Muscle layer of colon (tissue), 2 donors: Measurements from ENCODE around the gene SOX8.
A peak's percentile ranks its signal among the peaks of the same experiment; 100 is the strongest.

Experiments
- H3K27ac ChIP-seq: one replicate; pipeline ENCODE4 v1.7.0; 2013; ENCODE audit warnings: low read depth, mild to moderate bottlenecking, low read length, moderate library complexity
- H3K27me3 ChIP-seq, 2 donors: one replicate each; pipeline ENCODE4 v1.7.0; 2013; ENCODE audit warnings: low read length in 2 of 2, mild to moderate bottlenecking in 2 of 2; ENCODE audit not compliant: insufficient read depth in 2 of 2, control insufficient read depth in 1 of 2
- H3K36me3 ChIP-seq: one replicate; pipeline ENCODE4 v1.7.0; 2013; ENCODE audit warnings: mild to moderate bottlenecking, low read length; ENCODE audit not compliant: insufficient read depth
- H3K4me1 ChIP-seq: one replicate; pipeline ENCODE4 v1.7.0; 2013; ENCODE audit warnings: mild to moderate bottlenecking, low read length; ENCODE audit not compliant: insufficient read depth
- H3K4me3 ChIP-seq, 2 donors: one replicate each; pipeline ENCODE4 v1.7.0; 2013; ENCODE audit warnings: low read length in 2 of 2, low read depth in 1 of 2, mild to moderate bottlenecking in 1 of 2, moderate library complexity in 1 of 2
- H3K9ac ChIP-seq: one replicate; pipeline ENCODE4 v1.7.0; 2013; ENCODE audit warnings: low read length
- H3K9me3 ChIP-seq: one replicate; pipeline ENCODE4 v1.7.0; 2013; ENCODE audit warnings: mild to moderate bottlenecking, low read length
- donor health status: abdominal sarcoma.
- donor health status: Adenocarcinoma of cecum.

SOX8 gene

GRCh38 chr16:976389-976931 lies 5.1 kb upstream of the SOX8 start:
- Histone ChIP-seq H3K4me1 (no peaks in the 10 kb centered on the region), H3K27me3 (peaks cover 0 to 27% of the 10 kb centered on the region in 2 donors), H3K9ac (no peak overlapping the region), H3K4me3 (no peak overlapping the region), H3K36me3 (no peaks in the 10 kb centered on the region), H3K27ac (no peak overlapping the region), H3K9me3 (no peaks in the 10 kb centered on the region)

DNA sequence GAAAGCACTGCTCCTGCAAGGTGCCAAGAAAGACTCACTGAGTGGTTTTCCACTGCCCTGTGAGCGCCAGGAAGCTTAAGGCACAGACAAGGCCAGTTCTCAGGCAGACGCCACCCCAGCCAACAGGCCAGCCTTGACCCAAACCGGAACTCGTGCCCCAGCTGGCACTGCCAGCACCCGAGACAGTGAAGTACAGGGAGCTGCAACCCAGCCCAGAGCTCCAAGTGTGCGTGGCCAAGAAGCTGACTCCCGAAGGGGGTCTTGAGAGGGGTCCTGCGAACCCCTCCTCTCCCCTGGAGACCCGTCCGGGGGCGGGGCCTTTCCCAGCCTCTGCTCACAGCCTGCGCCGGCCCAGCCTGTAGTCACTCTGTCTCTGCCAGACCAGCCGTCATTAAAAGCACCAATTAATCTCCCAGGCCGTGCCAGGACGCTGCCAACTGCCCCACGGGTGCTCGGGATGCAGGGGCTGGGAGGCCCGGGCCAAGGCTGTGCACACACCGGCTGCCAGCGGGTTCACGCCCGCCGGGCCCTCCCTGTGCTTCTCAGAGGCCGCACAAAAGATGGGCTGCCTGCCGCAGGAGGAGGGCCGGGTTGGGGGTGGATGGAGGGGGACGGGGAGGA lies 4.4 kb upstream of the SOX8 start:
- Histone ChIP-seq H3K9me3 (no peaks in the 10 kb centered on the region), H3K27me3 (peaks cover 0 to 30% of the 10 kb centered on the region in 2 donors), H3K4me1 (no peaks in the 10 kb centered on the region), H3K36me3 (no peaks in the 10 kb centered on the region), H3K9ac (no peak overlapping the region), H3K27ac (no peak overlapping the region), H3K4me3 (no peak overlapping the region)

- Histone ChIP-seq H3K4me3 (no peak overlapping the region), H3K27me3 (peaks cover 5 to 37% of the 10 kb centered on the region in 2 donors), H3K9ac (no peak overlapping the region), H3K36me3 (no peaks in the 10 kb centered on the region), H3K4me1 (no peaks in the 10 kb centered on the region), H3K27ac (no peak overlapping the region), H3K9me3 (no peaks in the 10 kb centered on the region)
Measured at GRCh38 chr16:977896-978295, 3.7 kb upstream of the SOX8 start.

GRCh38 chr16:978403-978802 lies 3.2 kb upstream of the SOX8 start:
- Histone ChIP-seq H3K36me3 (no peaks in the 10 kb centered on the region), H3K27ac (no peak overlapping the region), H3K27me3 (peaks cover 8 to 42% of the 10 kb centered on the region in 2 donors), H3K4me3 (no peak overlapping the region), H3K9ac (no peak overlapping the region), H3K4me1 (no peaks in the 10 kb centered on the region), H3K9me3 (no peaks in the 10 kb centered on the region)

DNA sequence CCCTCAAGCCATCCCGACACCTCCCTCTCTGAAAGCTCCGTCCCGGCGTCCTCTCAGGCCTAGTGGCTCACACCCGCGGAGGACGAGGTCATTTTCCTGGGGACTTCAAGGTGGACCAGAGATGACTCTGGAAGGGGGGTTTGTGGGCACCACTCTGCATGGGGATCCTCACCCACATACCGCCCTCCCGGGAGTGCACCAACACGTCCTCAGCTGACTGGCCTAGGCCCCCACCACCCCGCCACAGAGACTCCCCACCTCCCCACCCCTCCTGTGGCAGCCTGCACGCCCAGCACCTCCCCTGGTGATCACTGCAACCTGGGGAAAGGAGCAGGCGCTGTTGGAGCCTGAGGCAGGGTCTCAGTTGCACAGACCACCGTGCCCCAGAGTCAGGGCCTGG lies 2.4 kb upstream of the SOX8 start:
- no peaks in the 10 kb centered on the region for H3K9me3 ChIP-seq
- H3K27ac ChIP-seq: no peak overlapping the region
- peaks cover 8 to 49% of the 10 kb centered on the region in 2 donors for H3K27me3 ChIP-seq
- H3K4me3 ChIP-seq: no peak overlapping the region
- H3K36me3 ChIP-seq: no peaks in the 10 kb centered on the region
- no peak overlapping the region for H3K9ac ChIP-seq
- no peaks in the 10 kb centered on the region for H3K4me1 ChIP-seq

DNA sequence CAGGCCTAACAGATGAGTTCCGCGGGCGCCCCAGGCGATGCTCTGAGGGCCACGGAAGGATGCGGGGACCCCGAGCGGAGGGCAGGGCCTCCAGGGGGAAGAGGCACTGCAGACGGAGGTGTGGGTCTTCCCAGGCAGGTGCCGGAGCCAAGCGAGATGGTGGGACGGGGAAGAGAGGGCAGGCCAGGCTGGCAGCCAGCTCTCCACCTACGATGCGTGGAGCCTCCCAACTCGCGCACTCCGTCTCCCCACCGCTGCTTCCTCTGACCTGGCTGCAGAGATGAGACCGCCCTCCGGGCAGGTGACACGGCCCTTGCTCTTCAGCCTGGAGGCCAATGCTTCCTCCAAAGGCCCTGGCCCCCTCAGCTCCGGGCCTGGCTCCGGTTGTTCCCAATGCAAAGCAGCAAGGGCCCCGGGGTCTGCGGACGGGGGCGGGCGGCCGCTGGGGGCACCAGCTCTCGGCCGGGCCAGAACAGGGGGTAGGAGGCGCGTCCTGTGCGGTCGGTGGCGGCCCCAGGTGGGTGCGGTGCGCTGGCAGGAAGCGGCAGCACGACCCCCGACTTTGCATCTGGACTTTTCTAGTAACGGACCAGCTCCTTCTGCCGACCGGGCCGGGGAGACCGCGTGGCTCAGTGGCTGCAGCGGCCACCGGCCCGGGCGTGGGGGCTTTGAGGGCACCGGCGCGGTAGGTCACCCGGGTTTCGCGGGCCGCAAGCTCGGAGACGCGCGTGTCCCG lies 1.5 kb upstream of the SOX8 start:
- H3K27me3 ChIP-seq: peaks cover 8 to 51% of the 10 kb centered on the region in 2 donors
- H3K9me3 ChIP-seq: no peaks in the 10 kb centered on the region
- H3K9ac ChIP-seq: no peak overlapping the region
- H3K36me3 ChIP-seq: no peaks in the 10 kb centered on the region
- no peak overlapping the region for H3K27ac ChIP-seq
- H3K4me3 ChIP-seq: no peak overlapping the region
- no peaks in the 10 kb centered on the region for H3K4me1 ChIP-seq

DNA sequence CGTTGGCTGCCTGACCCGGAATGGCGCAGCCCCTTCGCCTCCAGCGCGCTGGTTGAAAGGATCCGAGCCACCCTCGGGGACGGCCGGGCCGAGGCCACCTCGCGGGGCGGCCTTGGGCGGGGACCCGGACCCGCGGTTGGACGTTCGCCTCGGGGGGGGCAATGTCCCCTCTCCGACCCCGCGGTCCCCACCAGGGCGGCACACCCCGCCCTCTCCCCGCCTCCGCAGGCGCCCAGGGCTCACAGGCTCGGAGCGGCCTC lies 1.0 kb upstream of the SOX8 start:
- H3K27ac ChIP-seq: no peak overlapping the region
- peak overlapping the region in 1 of 2 donors; percentile 27 for H3K4me3 ChIP-seq
- H3K27me3 ChIP-seq: peaks cover 8 to 51% of the 10 kb centered on the region in 2 donors
- no peaks in the 10 kb centered on the region for H3K36me3 ChIP-seq
- no peaks in the 10 kb centered on the region for H3K4me1 ChIP-seq
- no peaks in the 10 kb centered on the region for H3K9me3 ChIP-seq
- no peak overlapping the region for H3K9ac ChIP-seq

DNA sequence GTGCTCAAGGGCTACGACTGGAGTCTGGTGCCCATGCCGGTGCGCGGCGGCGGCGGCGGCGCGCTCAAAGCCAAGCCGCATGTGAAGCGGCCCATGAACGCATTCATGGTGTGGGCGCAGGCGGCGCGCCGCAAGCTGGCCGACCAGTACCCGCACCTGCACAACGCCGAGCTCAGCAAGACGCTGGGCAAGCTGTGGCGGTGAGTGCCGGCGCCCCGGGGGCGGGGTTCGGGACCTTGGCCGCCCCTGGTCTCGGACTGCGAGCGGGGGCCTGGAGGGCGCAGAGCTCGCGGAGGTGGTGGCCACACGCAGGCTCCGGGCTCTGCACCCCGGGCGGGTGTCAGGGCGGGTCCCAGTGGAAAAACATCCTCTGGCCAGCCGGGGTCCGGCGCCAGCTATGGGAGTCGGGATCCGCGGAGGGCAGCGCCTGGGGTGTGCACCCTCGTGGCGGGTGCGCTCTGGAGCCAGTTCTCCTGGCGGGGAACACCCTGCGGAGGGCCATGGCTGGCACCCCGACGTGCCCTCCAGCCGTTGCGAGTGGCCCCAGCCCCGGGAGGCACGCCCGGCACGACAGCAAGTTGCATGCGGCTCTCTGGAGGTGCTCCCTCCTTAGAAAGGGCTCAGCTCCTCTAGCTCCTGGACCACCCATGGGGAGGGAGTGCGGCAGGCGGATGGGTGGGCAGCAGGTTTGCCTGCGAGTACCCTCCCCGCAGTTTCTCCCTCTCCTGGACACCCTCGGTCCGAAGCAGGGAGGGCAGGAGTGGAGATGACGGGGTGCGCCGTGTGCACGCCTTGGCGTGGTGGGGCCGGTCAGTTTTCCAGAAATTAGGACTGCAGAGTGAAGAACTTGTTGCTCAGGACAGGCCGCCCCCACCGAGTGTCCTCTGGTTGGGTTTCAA lies 824 bp downstream of the SOX8 start:
- peaks cover 8 to 64% of the 10 kb centered on the region in 2 donors for H3K27me3 ChIP-seq

GRCh38 chr16:983044-984030 lies 1.8 kb downstream of the SOX8 start:
- no peak overlapping the region for H3K9ac ChIP-seq
- no peak overlapping the region for H3K4me3 ChIP-seq
- no peak overlapping the region for H3K27ac ChIP-seq
- H3K27me3 ChIP-seq: peaks cover 8 to 67% of the 10 kb centered on the region in 2 donors
- H3K36me3 ChIP-seq: no peaks in the 10 kb centered on the region
- no peaks in the 10 kb centered on the region for H3K4me1 ChIP-seq
- no peaks in the 10 kb centered on the region for H3K9me3 ChIP-seq

More for the DNA sequence above, 824 bp downstream of the SOX8 start:
- Histone ChIP-seq H3K4me1 (no peaks in the 10 kb centered on the region), H3K27ac (no peak overlapping the region), H3K9me3 (no peaks in the 10 kb centered on the region), H3K36me3 (no peaks in the 10 kb centered on the region), H3K4me3 (no peak overlapping the region), H3K9ac (no peak overlapping the region)

GRCh38 chr16:984121-984694 lies 2.6 kb downstream of the SOX8 start:
- Histone ChIP-seq H3K27ac (no peak overlapping the region), H3K4me3 (no peak overlapping the region), H3K4me1 (no peaks in the 10 kb centered on the region), H3K36me3 (no peaks in the 10 kb centered on the region), H3K9me3 (no peaks in the 10 kb centered on the region), H3K27me3 (peaks cover 8 to 58% of the 10 kb centered on the region in 2 donors), H3K9ac (no peak overlapping the region)
